Adrenal gland (tissue), 12 donors: ENCODE measurements around the gene GSK3B. TPM values are rescaled to one million over a fixed set of nuclear protein-coding genes. Genes with fewer than 3 reads are reported as not detected.

ENCODE experiments used
- DNase-seq, 7 donors: peaks; one replicate each; pipeline ENCODE4 v3.0.0-alpha.2; 2019 to 2020
- H3K27ac ChIP-seq, 5 donors: fragments of 200-600 bp; sonication (generic) in 4 of 5; 1 replicate in 3 of 5; 2 replicates in 2 of 5; pipeline versions ENCODE4 v1.5.1 to v1.8.0; 2016 to 2020; ENCODE audit warnings: mild to moderate bottlenecking in 1 of 5
- H3K27me3 ChIP-seq: fragments of 200-600 bp; 2 replicates; pipeline ENCODE4 v1.8.0; 2021
- H3K36me3 ChIP-seq, 2 donors: fragments of 200-600 bp; replicated peaks in 1 of 2; 1 replicate in 1 of 2; 2 replicates in 1 of 2; pipeline versions ENCODE4 v1.5.1 to v1.8.0; 2018 to 2022
- H3K4me1 ChIP-seq, 2 donors: fragments of 200-600 bp; replicated peaks in 1 of 2; 1 replicate in 1 of 2; 2 replicates in 1 of 2; pipeline versions ENCODE4 v1.5.1 to v1.8.0; 2018 to 2021
- H3K4me3 ChIP-seq, 4 donors: fragments of 200-600 bp; sonication (generic) in 3 of 4; one replicate each; pipeline ENCODE4 v1.5.1; 2016 to 2018
- H3K9me3 ChIP-seq, 3 donors: fragments of 200-600 bp; sonication (generic) in 1 of 3; replicated peaks in 1 of 3; 1 replicate in 2 of 3; 2 replicates in 1 of 3; pipeline versions ENCODE4 v1.5.1 to v1.8.0; 2016 to 2021
- CTCF ChIP-seq, 6 experiments: fragments of 450-650 bp in 4 of 6; fragments of 200-600 bp in 2 of 6; sonication (generic) in 1 of 6; IDR thresholded peaks; 1 replicate in 5 of 6; 2 replicates in 1 of 6; pipeline versions ENCODE4 v1.5.1 to v1.8.0; 2016 to 2021; ENCODE audit warnings: antibody characterized with exemption in 6 of 6, mild to moderate bottlenecking in 2 of 6, moderate library complexity in 1 of 6
- POLR2A ChIP-seq, 2 donors: fragments of 450-650 bp; IDR thresholded peaks; one replicate each; pipeline ENCODE4 v1.6.1; 2017; ENCODE audit warnings: antibody characterized with exemption in 2 of 2, mild to moderate bottlenecking in 2 of 2, moderate library complexity in 1 of 2
- WGBS, 4 donors: extraction: QIAGEN DNeasy Blood & Tissue Kit in 2 of 4; methylation state at CpG; one replicate each; pipeline versions ENCODE4 v1.1.5 to v1.1.7; 2013 to 2017; 5-methylcytosine and 5-hydroxymethylcytosine counted together
- intact Hi-C, 2 donors: fragments of 100-400 bp; cut with DNase I; formaldehyde crosslinking; loops; one replicate each; pipeline versions ENCODE4 v1.14.1 to v1.15.0; 2022 to 2023
- polyA plus RNA-seq, 3 donors: library from polyadenylated mRNA; stranded (reverse); fragments of 200-250 nt in 2 of 3; fragments of 350-450 nt in 1 of 3; fragmentation: Illumina TruSeq in 1 of 3; extraction: RNeasy Lipid Tissue Mini Kit (QIAGEN cat#74804) in 1 of 3; gene quantifications; one replicate each; pipeline ENCODE4 v1.2.3, GENCODE V29; 2013 to 2014
- total RNA-seq, 9 donors: library from RNA; depleted of rRNA in 4 of 9; stranded (reverse); fragments of >200 nt in 4 of 9; fragments of 120-200 nt in 1 of 9; fragmentation: NEBNext Ultra II Directional in 1 of 9; extraction: Animal tissue kit (Norgen Biotek cat#: 25700) in 1 of 9; gene quantifications; one replicate each; pipeline versions ENCODE4 v1.1.0 to v1.2.4, GENCODE V29; 2013 to 2023
- donor health status: healthy with polysubstance abuse.
- donor health status: Bipolar disorder and iron deficiency.
- donor health status: DM: yes; HTN: yes; CAD: no.
- donor health status: DM: no; HTN: no; CAD: no.
- donor health status: DM: no; HTN: no; CAD: no.
- donor health status: DM: yes; HTN: yes; CAD: no.

Gene GSK3B
- total and polyA plus RNA-seq, 12 donors, result 10.0 to 63.7 (median 44.8) TPM

DNA sequence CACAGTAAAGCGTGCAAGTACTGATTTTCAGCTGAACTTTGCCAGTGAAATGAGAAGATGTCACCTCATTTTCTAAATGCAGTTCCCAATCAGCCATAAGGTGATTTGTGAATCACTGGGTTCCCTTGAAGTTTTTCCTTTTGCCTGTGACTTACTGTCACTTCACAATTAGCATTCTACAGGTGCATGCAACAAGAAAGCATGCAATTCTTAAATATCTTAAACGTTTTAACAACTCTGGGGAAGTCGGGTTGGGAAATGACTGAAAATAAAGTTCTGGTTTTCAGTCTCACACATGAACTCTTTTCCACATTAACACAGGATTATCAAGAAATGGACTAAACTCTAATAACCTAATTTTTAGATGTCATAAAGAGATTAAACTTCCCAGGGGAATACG is 5.2 kb downstream of the GSK3B start:
- Histone ChIP-seq H3K4me1 (peaks cover 12 to 51% of the 10 kb centered on the region in 2 donors), H3K4me3 (no peak overlapping the region), H3K27me3 (no peaks in the 10 kb centered on the region), H3K36me3 (no peaks in the 10 kb centered on the region), H3K9me3 (no peaks in the 10 kb centered on the region), H3K27ac (no peak overlapping the region)
- WGBS, 4 donors, result 57 to 66% (median 61%) methylated on average over 4 of the region's 4 CpGs
- no peak for TF ChIP-seq POLR2A (IDR thresholded peaks at IDR 0.05)
- TF ChIP-seq CTCF (IDR thresholded peaks at IDR 0.05), result no peak
- no peak for DNase-seq
- intact Hi-C loops, result no loop called here

DNA sequence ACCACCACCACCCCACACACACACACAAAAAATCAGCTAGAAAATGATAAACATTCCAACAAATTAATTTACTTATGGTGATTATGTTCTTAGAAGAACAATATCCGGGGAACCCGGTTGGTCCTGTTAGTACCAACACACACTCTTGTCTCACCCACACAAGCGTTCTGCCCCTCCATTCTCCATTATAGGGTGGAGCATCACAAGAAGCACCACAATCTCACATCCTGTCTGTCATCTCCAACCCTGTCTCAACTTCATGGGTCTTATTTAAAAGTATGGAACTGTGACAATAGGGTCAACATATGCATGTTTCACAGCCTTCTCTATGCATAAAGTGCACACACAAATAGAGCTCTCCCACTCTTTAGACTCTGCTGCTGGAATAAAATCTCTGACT is 5.6 kb downstream of the GSK3B start:
- H3K9me3 ChIP-seq, result no peaks in the 10 kb centered on the region
- H3K4me3 ChIP-seq, result no peak overlapping the region
- no peak for DNase-seq
- no peak for TF ChIP-seq POLR2A (IDR thresholded peaks at IDR 0.05)
- no peak for TF ChIP-seq CTCF (IDR thresholded peaks at IDR 0.05)
- no peaks in the 10 kb centered on the region for H3K27me3 ChIP-seq
- H3K27ac ChIP-seq, result no peak overlapping the region
- peaks cover 12 to 56% of the 10 kb centered on the region in 2 donors for H3K4me1 ChIP-seq
- WGBS, 4 donors, result 88 to 96% (median 94%) methylated on average over 3 of the region's 3 CpGs
- intact Hi-C loops, result no loop called here
- H3K36me3 ChIP-seq, result no peaks in the 10 kb centered on the region

- no peaks in the 10 kb centered on the region for H3K27me3 ChIP-seq
- no peaks in the 10 kb centered on the region for H3K36me3 ChIP-seq
- intact Hi-C loops, result no loop called here
- no peak overlapping the region for H3K27ac ChIP-seq
- peaks cover 0 to 50% of the 10 kb centered on the region in 2 donors for H3K4me1 ChIP-seq
- WGBS, 4 donors, result 64 to 74% (median 68%) methylated on average over 3 of the region's 3 CpGs
- no peaks in the 10 kb centered on the region for H3K9me3 ChIP-seq
- H3K4me3 ChIP-seq, result no peak overlapping the region
- no peak for DNase-seq
- no peak for TF ChIP-seq POLR2A (IDR thresholded peaks at IDR 0.05)
- TF ChIP-seq CTCF (IDR thresholded peaks at IDR 0.05), result no peak
These were observed 12.5 kb downstream of the GSK3B start for GRCh38 chr3:120081719-120082118.

DNA sequence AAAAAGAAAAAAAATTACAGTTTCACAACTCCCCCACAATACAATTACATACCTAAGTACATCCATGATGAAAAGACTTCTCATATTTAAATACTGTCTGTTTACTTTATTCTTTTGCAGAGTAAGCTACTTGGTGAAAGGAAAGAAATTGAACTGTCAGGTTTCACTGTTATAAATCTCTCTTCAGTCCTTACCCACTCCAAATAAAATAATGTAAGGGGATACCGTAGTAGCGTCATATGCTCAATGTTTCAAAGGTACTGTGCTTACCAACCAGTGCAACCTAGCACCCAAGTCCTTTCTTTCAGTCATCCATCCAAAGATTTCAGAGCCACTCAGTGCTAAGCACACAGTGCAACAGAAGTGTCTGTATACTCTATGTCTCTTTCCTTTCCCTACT is 13.4 kb downstream of the GSK3B start:
- 85 to 96% (median 91%) methylated on average over 2 of the region's 2 CpGs for WGBS, 4 donors
- H3K9me3 ChIP-seq, result no peaks in the 10 kb centered on the region
- intact Hi-C loops, result no loop called here
- H3K36me3 ChIP-seq, result no peaks in the 10 kb centered on the region
- H3K4me3 ChIP-seq, result no peak overlapping the region
- no peak overlapping the region for H3K27ac ChIP-seq
- H3K4me1 ChIP-seq, result peaks cover 0 to 47% of the 10 kb centered on the region in 2 donors
- no peak for TF ChIP-seq CTCF (IDR thresholded peaks at IDR 0.05)
- no peak for TF ChIP-seq POLR2A (IDR thresholded peaks at IDR 0.05)
- no peak for DNase-seq
- H3K27me3 ChIP-seq, result no peaks in the 10 kb centered on the region
